GM12891 (cell line): Measurements from ENCODE around the gene SHOX.

Experiments used
- POLR2A ChIP-seq: IDR thresholded peaks from 2 replicates; pipeline ENCODE4 v1.6.1; 2011; ENCODE audit warnings: low read depth, low read length, control low read depth
- POLR2AphosphoS5 ChIP-seq: IDR thresholded peaks from 2 replicates; pipeline ENCODE4 v1.6.1; 2011; ENCODE audit warnings: low read depth, low read length, control low read depth
- SPI1 ChIP-seq: IDR thresholded peaks from 2 replicates; pipeline ENCODE4 v1.6.1; 2011; ENCODE audit warnings: low read depth, low read length, control low read depth
- TAF1 ChIP-seq: IDR thresholded peaks from 2 replicates; pipeline ENCODE4 v1.6.1; 2011; ENCODE audit warnings: low read depth, low read length, control low read depth

- TF ChIP-seq POLR2A (no peak), POLR2AphosphoS5 (no peak), TAF1 (no peak), SPI1 (no peak)
These were observed 52.3 kb downstream of the SHOX start for GRCh38 chrX:682892-683291.
